Mesenteric fat pad (tissue), 1 donor: ENCODE results near the gene ZDHHC11. TPM values are rescaled to one million over a fixed set of nuclear protein-coding genes. Genes with fewer than 3 reads are reported as not detected.
"Not testable (repeated sequence)": the region's sequence is repeated elsewhere in the genome, so short reads cannot be mapped to it uniquely, and the experiment has no call there.

Experiments used
- DNase-seq: peaks from one replicate; pipeline ENCODE4 v3.0.0-alpha.2; 2020; ENCODE audit warnings: low spot score
- total RNA-seq: library from RNA; stranded (reverse); fragmentation: NEBNext Ultra II Directional; extraction: Animal tissue kit (Norgen Biotek cat#: 25700); gene quantifications from one replicate; pipeline ENCODE4 v1.2.1, GENCODE V29; 2021
- donor health status: DM: yes; HTN: yes; CAD: no.

The ZDHHC11 gene
- total RNA-seq, 1 donor from 2014 or later: 11.0 TPM

GRCh38 chr5:860506-861150 is 9.8 kb upstream of the ZDHHC11 start:
- no peak for DNase-seq

- DNase-seq: no peak
Measured at GRCh38 chr5:859798-860296, 9.1 kb upstream of the ZDHHC11 start.

- no peak for DNase-seq
Measured at GRCh38 chr5:859391-859790, 8.6 kb upstream of the ZDHHC11 start.

- DNase-seq: no peak
Measured at GRCh38 chr5:858726-859125, 7.9 kb upstream of the ZDHHC11 start.

GRCh38 chr5:856531-857425 is 6.0 kb upstream of the ZDHHC11 start:
- DNase-seq: no peak

- DNase-seq: no peak
Measured at GRCh38 chr5:855771-856530, 5.2 kb upstream of the ZDHHC11 start.

GRCh38 chr5:854966-855743 is 4.4 kb upstream of the ZDHHC11 start:
- DNase-seq: no peak

- peak; percentile 51 for DNase-seq
Measured at GRCh38 chr5:854217-854616, 3.4 kb upstream of the ZDHHC11 start.

- peak; percentile 59 for DNase-seq
Measured at GRCh38 chr5:853416-854090, 2.8 kb upstream of the ZDHHC11 start.

- DNase-seq: peak; percentile 77
Measured at GRCh38 chr5:852431-853401, 1.9 kb upstream of the ZDHHC11 start.

GRCh38 chr5:852018-852417 is 1.2 kb upstream of the ZDHHC11 start:
- peak; percentile 8 for DNase-seq

GRCh38 chr5:851553-851952 is 767 bp upstream of the ZDHHC11 start:
- DNase-seq: peak; percentile 86

- peak; percentile 69 for DNase-seq
Measured at GRCh38 chr5:851076-851475, 290 bp upstream of the ZDHHC11 start.

GRCh38 chr5:849651-850301 is 1.0 kb downstream of the ZDHHC11 start:
- DNase-seq: peak; percentile 88

GRCh38 chr5:848671-849111 is 2.1 kb downstream of the ZDHHC11 start:
- peak; percentile 88 for DNase-seq

GRCh38 chr5:847736-848135 is 3.0 kb downstream of the ZDHHC11 start:
- DNase-seq: peak; percentile 90

- not testable (repeated sequence) for DNase-seq
Measured at GRCh38 chr5:847212-847611, 3.6 kb downstream of the ZDHHC11 start.

- DNase-seq: peak; percentile 90
Measured at GRCh38 chr5:846602-847091, 4.1 kb downstream of the ZDHHC11 start.
